H9 (cell line): ENCODE data around the gene GRB10. TPM values are rescaled to one million over a fixed set of nuclear protein-coding genes. Genes with fewer than 3 reads are reported as not detected.
"Not testable (repeated sequence)": the region's sequence is repeated elsewhere in the genome, so short reads cannot be mapped to it uniquely, and the experiment has no call there.

Experiments used
- DNase-seq: peaks from one replicate; pipeline ENCODE4 v3.0.0-alpha.2; 2017
- H2AFZ ChIP-seq: one replicate; pipeline ENCODE4 v1.6.1; 2013; ENCODE audit warnings: mild to moderate bottlenecking, low read length, control low read depth, moderate library complexity
- H2AK5ac ChIP-seq: 2 replicates; pipeline ENCODE4 v1.6.1; 2013; ENCODE audit warnings: low read length, control low read depth, mixed read lengths; ENCODE audit not compliant: insufficient read length
- H2BK120ac ChIP-seq: one replicate; pipeline ENCODE4 v1.6.1; 2013; ENCODE audit warnings: low read depth, mild to moderate bottlenecking, low read length, control low read depth, inconsistent platforms; ENCODE audit not compliant: poor library complexity, severe bottlenecking
- H2BK12ac ChIP-seq: 2 replicates; pipeline ENCODE4 v1.6.1; 2013; ENCODE audit warnings: low read length, control low read depth, mixed read lengths, low read depth; ENCODE audit not compliant: insufficient read length
- H2BK15ac ChIP-seq: 2 replicates; pipeline ENCODE4 v1.6.1; 2013; ENCODE audit warnings: low read depth, low read length, control low read depth
- H2BK20ac ChIP-seq: one replicate; pipeline ENCODE4 v1.6.1; 2013; ENCODE audit warnings: low read depth, mild to moderate bottlenecking, low read length, control low read depth, inconsistent platforms; ENCODE audit not compliant: poor library complexity, severe bottlenecking
- H2BK5ac ChIP-seq: 2 replicates; pipeline ENCODE4 v1.6.1; 2013; ENCODE audit warnings: low read length, control low read depth, mixed read lengths; ENCODE audit not compliant: insufficient read length
- H3K14ac ChIP-seq: 2 replicates; pipeline ENCODE4 v1.6.1; 2013; ENCODE audit warnings: low read length, control low read depth; ENCODE audit not compliant: insufficient read depth
- H3K18ac ChIP-seq: 2 replicates; pipeline ENCODE4 v1.6.1; 2013; ENCODE audit warnings: low read depth, mild to moderate bottlenecking, mixed read lengths, low read length, control low read depth; ENCODE audit not compliant: insufficient read length
- H3K23ac ChIP-seq: 2 replicates; pipeline ENCODE4 v1.6.1; 2013; ENCODE audit warnings: low read length, control low read depth, mixed read lengths, low read depth; ENCODE audit not compliant: insufficient read length
- H3K23me2 ChIP-seq: 2 replicates; pipeline ENCODE4 v1.6.1; 2013; ENCODE audit warnings: low read depth, mild to moderate bottlenecking, mixed read lengths, low read length, control low read depth; ENCODE audit not compliant: insufficient read length, poor library complexity, severe bottlenecking
- H3K27ac ChIP-seq: 2 replicates; pipeline ENCODE4 v1.5.1; 2013; ENCODE audit warnings: low read length, control low read depth, mixed read lengths, low read depth; ENCODE audit not compliant: insufficient read length
- H3K27me3 ChIP-seq: 2 replicates; pipeline ENCODE4 v1.6.1; 2013; ENCODE audit warnings: low read length, control low read depth, inconsistent platforms; ENCODE audit not compliant: insufficient read depth
- H3K4ac ChIP-seq: 2 replicates; pipeline ENCODE4 v1.6.1; 2013; ENCODE audit warnings: low read depth, mild to moderate bottlenecking, control low read depth, inconsistent platforms, low read length, moderate library complexity
- H3K4me1 ChIP-seq: 2 replicates; pipeline ENCODE4 v1.6.1; 2013; ENCODE audit warnings: low read length, control low read depth, inconsistent platforms; ENCODE audit not compliant: insufficient read depth
- H3K4me2 ChIP-seq: 2 replicates; pipeline ENCODE4 v1.6.1; 2013; ENCODE audit warnings: low read length, control low read depth, mixed read lengths; ENCODE audit not compliant: insufficient read length, insufficient read depth
- H3K56ac ChIP-seq: 2 replicates; pipeline ENCODE4 v1.6.1; 2013; ENCODE audit warnings: low read depth, mild to moderate bottlenecking, mixed read lengths, low read length, control low read depth; ENCODE audit not compliant: insufficient read length
- H3K79me1 ChIP-seq: 2 replicates; pipeline ENCODE4 v1.6.1; 2013; ENCODE audit warnings: low read depth, mild to moderate bottlenecking, moderate library complexity, low read length, control low read depth, inconsistent platforms; ENCODE audit not compliant: insufficient read depth, poor library complexity, severe bottlenecking
- H3K79me2 ChIP-seq: 2 replicates; pipeline ENCODE4 v1.6.1; 2013; ENCODE audit warnings: low read length, control low read depth, inconsistent platforms; ENCODE audit not compliant: insufficient read depth
- H3K9ac ChIP-seq: 2 replicates; pipeline ENCODE4 v1.6.1; 2013; ENCODE audit warnings: low read length, control low read depth, mixed read lengths; ENCODE audit not compliant: insufficient read length; ENCODE audit errors: extremely low read depth
- H3K9me3 ChIP-seq: one replicate; pipeline ENCODE4 v1.6.1; 2013; ENCODE audit warnings: low read depth, low read length, inconsistent platforms; ENCODE audit not compliant: control insufficient read depth
- H3T11ph ChIP-seq: one replicate; pipeline ENCODE4 v1.6.1; 2013; ENCODE audit warnings: mild to moderate bottlenecking, low read length, control low read depth, inconsistent platforms
- H4K20me1 ChIP-seq: one replicate; pipeline ENCODE4 v1.6.1; 2013; ENCODE audit not compliant: control insufficient read depth, insufficient read length, insufficient read depth
- H4K5ac ChIP-seq: 2 replicates; pipeline ENCODE4 v1.6.1; 2013; ENCODE audit warnings: low read depth, mild to moderate bottlenecking, mixed read lengths, low read length, control low read depth; ENCODE audit not compliant: insufficient read length
- H4K8ac ChIP-seq: replicated peaks from 2 replicates; pipeline ENCODE4 v1.6.1; 2013; ENCODE audit warnings: low read length, control low read depth, mixed read lengths, low read depth; ENCODE audit not compliant: insufficient read length
- H4K91ac ChIP-seq: 2 replicates; pipeline ENCODE4 v1.6.1; 2013; ENCODE audit warnings: low read depth, mild to moderate bottlenecking, moderate library complexity, mixed read lengths, low read length, control low read depth; ENCODE audit not compliant: insufficient read length
- H3K27ac Mint-ChIP-seq, 3 experiments: 2 replicates in 2 of 3; 3 replicates in 1 of 3; pipeline ENCODE4 v1.8.0; 2020 to 2021; ENCODE audit warnings: mixed read lengths in 3 of 3, mild to moderate bottlenecking in 1 of 3, moderate library complexity in 1 of 3
- H3K27me3 Mint-ChIP-seq: 2 replicates; pipeline ENCODE4 v1.8.0; 2021; ENCODE audit warnings: low read depth, mild to moderate bottlenecking, moderate library complexity, mixed read lengths
- H3K36me3 Mint-ChIP-seq, 3 experiments: 2 replicates in 2 of 3; 3 replicates in 1 of 3; pipeline ENCODE4 v1.8.0; 2020 to 2021; ENCODE audit warnings: low read depth in 3 of 3, mixed read lengths in 3 of 3; ENCODE audit not compliant: insufficient read depth in 1 of 3
- H3K4me1 Mint-ChIP-seq, 2 experiments: 2 replicates each; pipeline ENCODE4 v1.8.0; 2020; ENCODE audit warnings: mixed read lengths in 2 of 2
- H3K4me3 Mint-ChIP-seq, 2 experiments: 2 replicates in 1 of 2; 3 replicates in 1 of 2; pipeline ENCODE4 v1.8.0; 2020 to 2021; ENCODE audit warnings: mild to moderate bottlenecking in 2 of 2, mixed read lengths in 2 of 2, moderate library complexity in 1 of 2
- H3K9me3 Mint-ChIP-seq, 2 experiments: 2 replicates in 1 of 2; 3 replicates in 1 of 2; pipeline ENCODE4 v1.8.0; 2020; ENCODE audit warnings: mild to moderate bottlenecking in 2 of 2, mixed read lengths in 2 of 2, moderate library complexity in 1 of 2
- CTCF ChIP-seq: fragments of 200-600 bp; sonication (generic); conservative IDR thresholded peaks from 3 replicates; pipeline ENCODE4 v1.8.0; 2021; ENCODE audit warnings: antibody characterized with exemption, mild to moderate bottlenecking
- WGBS: extraction: QIAGEN DNeasy Blood & Tissue Kit; methylation state at CpG from one replicate; pipeline ENCODE4 v1.1.7; 2013; ENCODE audit warnings: missing lambda C conversion rate, low lambda C conversion rate, mixed read lengths; ENCODE audit not compliant: insufficient read length; ENCODE audit errors: extremely low coverage; 5-methylcytosine and 5-hydroxymethylcytosine counted together
- total RNA-seq: library from RNA; stranded (reverse); gene quantifications from 2 replicates; pipeline ENCODE4 v1.2.1, GENCODE V29; 2021

The GRB10 gene
- total RNA-seq, 1 experiment from 2014 or later, result 108 TPM

- no peak overlapping the region for H2AK5ac ChIP-seq
- no peak for TF ChIP-seq CTCF
- H3K27ac Mint-ChIP-seq, result no peak overlapping the region
- peaks cover 43 to 64% (median 63%) of the 10 kb centered on the region in 3 experiments for H3K36me3 Mint-ChIP-seq
- H3K27me3 Mint-ChIP-seq, result no peaks in the 10 kb centered on the region
- H3K4me2 ChIP-seq, result no peak overlapping the region
- peaks cover 12% of the 10 kb centered on the region for H3K4me1 ChIP-seq
- H4K5ac ChIP-seq, result no peak overlapping the region
- H3K27ac ChIP-seq, result no peak overlapping the region
- H4K91ac ChIP-seq, result no peak overlapping the region
- H3K79me2 ChIP-seq, result peaks cover 29% of the 10 kb centered on the region
- H2BK120ac ChIP-seq, result no peak overlapping the region
- H3K9me3 Mint-ChIP-seq, result peaks cover 24 to 53% of the 10 kb centered on the region in 2 experiments
- no peaks in the 10 kb centered on the region for H4K20me1 ChIP-seq
- H3K27me3 ChIP-seq, result no peaks in the 10 kb centered on the region
- no peak overlapping the region for H2BK15ac ChIP-seq
- H2BK5ac ChIP-seq, result no peak overlapping the region
- no peak overlapping the region for H4K8ac ChIP-seq
- no peak overlapping the region for H3K18ac ChIP-seq
- H3K14ac ChIP-seq, result no peak overlapping the region
- H3K56ac ChIP-seq, result no peak overlapping the region
- no peak overlapping the region for H3K4me3 Mint-ChIP-seq
- H3K9ac ChIP-seq, result no peak overlapping the region
- peaks cover 52 to 70% of the 10 kb centered on the region in 2 experiments for H3K4me1 Mint-ChIP-seq
- H3K4ac ChIP-seq, result no peak overlapping the region
- no peak for DNase-seq
- H3K23ac ChIP-seq, result no peak overlapping the region
- no peak overlapping the region for H2BK20ac ChIP-seq
- no peaks in the 10 kb centered on the region for H3K23me2 ChIP-seq
- H3T11ph ChIP-seq, result no peak overlapping the region
- H3K79me1 ChIP-seq, result peaks cover 3% of the 10 kb centered on the region
- H3K9me3 ChIP-seq, result no peaks in the 10 kb centered on the region
- no CpG with 5 or more reads among the region's 1 CpG for WGBS
- H2AFZ ChIP-seq, result no peak overlapping the region
- no peak overlapping the region for H2BK12ac ChIP-seq
These were observed 8.4 kb downstream of the GRB10 start for GRCh38 chr7:50774319-50774718.

GRCh38 chr7:50773071-50773470 is 9.6 kb downstream of the GRB10 start:
- not testable (repeated sequence) for H4K5ac ChIP-seq, H3K27ac Mint-ChIP-seq, H3T11ph ChIP-seq, H3K18ac ChIP-seq, H3K27me3 ChIP-seq, H3K23ac ChIP-seq, H3K79me1 ChIP-seq, H3K4me3 Mint-ChIP-seq, H4K20me1 ChIP-seq, DNase-seq, H3K4me2 ChIP-seq, H2BK20ac ChIP-seq, H2BK12ac ChIP-seq, H3K9ac ChIP-seq, H3K27me3 Mint-ChIP-seq, H3K27ac ChIP-seq, H2BK15ac ChIP-seq, H2AFZ ChIP-seq, H3K14ac ChIP-seq, H4K91ac ChIP-seq, H3K56ac ChIP-seq, H3K4ac ChIP-seq, H4K8ac ChIP-seq, H3K9me3 ChIP-seq, H3K23me2 ChIP-seq, H2AK5ac ChIP-seq, H2BK120ac ChIP-seq, H2BK5ac ChIP-seq
- Mint-ChIP-seq H3K36me3 (peaks cover 39 to 62% (median 60%) of the 10 kb centered on the region in 3 experiments), H3K4me1 (peaks cover 65 to 75% of the 10 kb centered on the region in 2 experiments), H3K9me3 (peaks cover 24 to 52% of the 10 kb centered on the region in 2 experiments)
- peaks cover 16% of the 10 kb centered on the region for H3K4me1 ChIP-seq
- H3K79me2 ChIP-seq, result peaks cover 23% of the 10 kb centered on the region
- no CpG with 5 or more reads among the region's 4 CpGs for WGBS
